ENCODE measurements around the gene ECSCR.
"Not testable (repeated sequence)": the region's sequence is repeated elsewhere in the genome, so short reads cannot be mapped to it uniquely, and the experiment has no call there.

The ECSCR gene

DNA sequence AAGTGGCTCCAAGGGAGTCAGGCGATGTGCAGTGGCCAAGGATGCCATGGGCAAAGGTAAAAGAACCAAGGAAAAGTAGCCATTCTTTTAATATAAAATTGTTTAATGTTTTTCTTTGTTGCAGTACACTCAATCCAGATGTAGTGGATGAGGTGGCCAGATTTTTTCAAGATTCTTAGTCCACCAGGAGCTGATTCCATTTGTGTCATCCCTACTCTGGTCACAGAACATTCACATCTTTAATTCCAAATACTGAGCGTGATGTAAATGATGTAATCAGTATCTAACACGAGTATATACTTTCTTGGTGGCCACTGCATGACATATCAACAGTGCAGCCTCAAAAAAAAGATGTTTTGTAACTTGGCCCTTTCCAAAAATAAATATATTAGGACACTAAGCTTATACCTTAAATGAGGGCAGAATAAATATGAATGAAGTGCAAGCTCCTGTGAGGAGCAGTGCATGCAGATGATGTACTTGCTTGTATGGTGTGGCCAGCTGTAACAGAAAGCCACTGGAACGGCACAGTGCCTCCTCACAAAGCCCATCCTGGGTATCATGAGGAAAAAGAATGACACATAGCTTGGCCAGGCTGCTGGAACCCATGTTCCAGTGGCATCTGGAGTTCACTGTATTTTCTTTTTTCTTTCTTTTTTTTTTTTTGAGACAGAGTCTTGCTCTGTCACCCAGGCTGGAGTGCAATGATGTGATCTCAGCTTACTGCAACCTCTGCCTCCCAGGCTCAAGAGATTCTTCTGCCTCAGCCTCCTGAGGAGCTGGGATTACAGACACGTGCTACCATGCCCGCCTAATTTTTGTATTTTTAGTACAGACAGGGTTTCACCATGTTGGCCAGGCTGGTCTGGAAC, 52.2 kb downstream of the ECSCR start:
- DNase-seq, result no peak

DNA sequence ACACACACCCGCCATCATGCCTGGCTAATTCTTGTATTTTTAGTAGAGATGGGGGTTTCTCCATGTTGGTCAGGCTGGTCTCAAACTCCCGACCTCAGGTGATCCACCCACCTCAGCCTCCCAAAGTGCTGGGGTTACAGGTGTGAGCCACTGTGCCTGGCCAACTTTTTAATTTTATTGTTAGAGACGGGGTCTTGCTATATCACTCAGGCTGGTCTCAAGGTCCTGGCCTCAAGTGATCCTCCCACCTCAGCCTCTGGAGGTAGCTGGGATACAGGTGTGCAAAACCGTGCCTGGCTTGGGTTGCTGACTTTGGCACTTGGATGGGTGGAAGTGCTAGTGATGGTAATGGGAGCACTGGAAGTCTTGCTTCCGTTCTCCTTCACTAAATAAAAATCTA, 53.4 kb downstream of the ECSCR start:
- not testable (repeated sequence) for DNase-seq

DNA sequence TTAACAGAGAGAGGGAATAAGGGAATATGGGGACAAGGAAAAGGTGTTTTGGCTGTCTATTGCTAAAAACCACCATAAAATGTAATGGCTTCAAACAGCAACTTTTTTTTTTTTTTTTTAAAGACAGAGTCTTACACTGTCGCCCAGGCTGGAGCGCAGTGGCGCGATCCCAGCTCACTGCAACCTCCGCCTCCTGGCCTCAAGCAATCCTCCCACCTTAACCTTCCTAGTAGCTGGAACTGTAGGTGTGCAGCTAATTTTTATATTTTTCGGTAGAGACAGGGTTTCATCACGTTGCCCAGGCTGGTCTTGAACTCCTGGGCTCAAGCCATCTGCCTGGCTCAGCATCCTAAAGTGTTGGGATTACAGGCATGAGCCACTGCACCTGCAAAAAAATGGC, 54.4 kb downstream of the ECSCR start:
- DNase-seq, result no peak

DNA sequence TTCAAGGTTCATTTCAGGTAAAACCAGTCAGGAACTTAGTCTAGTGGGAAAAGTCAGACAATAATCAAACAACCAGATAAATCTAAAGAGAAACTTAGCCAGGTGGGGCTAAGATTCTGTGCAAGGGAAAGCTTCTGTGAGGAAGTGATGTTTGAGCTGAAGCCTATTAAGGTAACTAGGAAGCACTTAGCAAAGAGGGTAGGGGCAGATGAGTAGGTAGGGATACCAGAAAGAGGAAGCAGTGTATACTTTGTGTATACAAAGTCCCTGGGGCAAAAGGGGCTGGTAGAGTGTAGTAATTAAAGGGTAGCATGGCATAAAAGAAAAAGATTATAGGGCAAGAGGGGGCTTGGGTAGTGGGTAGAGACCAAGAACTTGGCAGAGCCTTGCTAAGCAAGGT, 55.0 kb downstream of the ECSCR start:
- DNase-seq, result no peak

DNA sequence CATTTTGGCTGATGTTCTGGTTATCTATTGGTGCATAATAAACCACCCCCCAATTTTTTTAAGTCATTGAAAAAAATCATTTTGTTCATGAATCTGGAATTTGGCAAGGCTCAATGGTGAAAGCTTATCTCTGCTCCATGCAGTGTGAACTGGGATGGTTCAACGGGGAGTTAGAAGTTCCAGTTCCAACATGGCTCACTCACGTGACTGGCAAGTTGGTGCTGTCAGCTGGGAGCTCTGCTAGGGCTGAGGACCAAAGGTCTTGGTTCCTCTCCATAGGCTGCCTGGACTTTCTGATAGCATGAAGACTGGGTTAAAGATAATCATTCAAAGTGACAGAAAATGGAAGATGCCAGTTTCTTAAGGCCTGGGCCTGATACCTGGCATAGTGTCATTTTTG, 55.6 kb downstream of the ECSCR start:
- DNase-seq, result no peak

DNA sequence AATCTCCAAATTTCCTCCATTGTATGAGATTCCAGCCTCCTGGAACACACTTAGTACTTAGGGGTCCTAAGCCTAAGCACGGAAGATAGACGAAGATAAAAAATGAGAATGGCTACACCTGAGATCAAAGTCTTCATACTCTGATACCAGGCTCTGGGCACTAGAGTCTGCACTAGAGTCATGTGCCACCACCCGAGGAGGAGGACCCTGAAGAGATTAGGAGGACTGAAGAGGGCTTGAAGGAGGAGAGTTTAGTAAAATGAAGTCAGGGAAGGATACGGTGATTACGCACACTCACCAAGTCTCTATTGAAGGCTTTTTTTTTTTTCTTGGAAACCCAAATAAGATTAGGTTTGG, 58.1 kb downstream of the ECSCR start:
- no peak for DNase-seq

DNA sequence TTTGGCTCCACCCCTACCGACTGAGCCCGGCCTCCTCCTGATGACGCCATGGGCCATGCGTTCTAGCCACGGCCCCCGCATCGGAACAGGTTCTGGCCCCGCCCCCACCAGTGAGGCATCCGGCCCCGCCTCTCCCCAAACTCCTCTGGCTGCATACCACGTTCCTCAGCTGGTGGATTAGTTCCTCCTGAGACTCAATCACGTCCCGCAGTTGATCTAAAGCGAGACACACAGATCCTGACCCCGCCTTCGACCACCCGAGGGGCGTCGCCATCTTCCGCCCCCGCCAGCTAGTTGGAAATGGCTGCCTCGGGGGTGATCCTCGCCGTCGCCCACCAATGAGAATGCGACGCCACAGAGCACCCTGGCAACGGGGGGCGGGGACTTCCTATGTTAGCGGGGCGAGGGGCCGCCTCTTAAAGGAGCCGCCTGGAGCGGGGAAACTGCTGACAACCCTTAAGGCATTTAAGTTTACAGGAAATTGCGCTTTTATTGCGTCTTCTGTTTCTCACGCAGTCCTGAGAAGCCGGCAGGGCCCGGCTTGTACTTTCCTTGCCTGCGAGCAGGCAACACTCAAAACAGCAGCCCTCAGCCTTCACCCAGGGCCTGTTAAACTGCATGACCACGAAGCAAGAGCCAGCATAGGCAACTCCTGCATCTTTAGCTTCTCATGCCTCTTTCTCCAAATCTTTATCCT, 58.6 kb downstream of the ECSCR start, which contains the start of gene SPATA24:
Gene SPATA24, minus strand, starts transcription at position 303 of the 697 bp plus-strand sequence. Its CDS starts 29 bp downstream, at position 274.
- peak; percentile 97 for DNase-seq

DNA sequence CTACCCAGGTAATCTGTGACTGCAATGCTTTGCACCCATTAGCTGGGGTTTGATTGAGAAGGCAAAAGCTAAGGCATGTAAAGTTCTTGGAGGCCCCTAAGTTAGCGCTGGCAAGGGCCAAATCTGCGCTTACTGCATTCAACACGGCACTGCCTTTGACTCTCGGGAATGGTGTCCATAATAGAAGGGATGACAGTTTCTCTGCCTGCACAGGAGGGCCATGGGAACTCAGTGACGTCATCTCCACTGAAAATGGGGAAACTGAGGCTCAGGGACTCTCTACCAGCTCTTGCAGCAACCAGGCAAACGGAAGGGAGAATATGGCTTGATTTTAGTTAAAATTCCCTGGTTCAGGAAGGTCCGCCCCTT, 59.1 kb downstream of the ECSCR start:
- DNase-seq, result no peak

DNA sequence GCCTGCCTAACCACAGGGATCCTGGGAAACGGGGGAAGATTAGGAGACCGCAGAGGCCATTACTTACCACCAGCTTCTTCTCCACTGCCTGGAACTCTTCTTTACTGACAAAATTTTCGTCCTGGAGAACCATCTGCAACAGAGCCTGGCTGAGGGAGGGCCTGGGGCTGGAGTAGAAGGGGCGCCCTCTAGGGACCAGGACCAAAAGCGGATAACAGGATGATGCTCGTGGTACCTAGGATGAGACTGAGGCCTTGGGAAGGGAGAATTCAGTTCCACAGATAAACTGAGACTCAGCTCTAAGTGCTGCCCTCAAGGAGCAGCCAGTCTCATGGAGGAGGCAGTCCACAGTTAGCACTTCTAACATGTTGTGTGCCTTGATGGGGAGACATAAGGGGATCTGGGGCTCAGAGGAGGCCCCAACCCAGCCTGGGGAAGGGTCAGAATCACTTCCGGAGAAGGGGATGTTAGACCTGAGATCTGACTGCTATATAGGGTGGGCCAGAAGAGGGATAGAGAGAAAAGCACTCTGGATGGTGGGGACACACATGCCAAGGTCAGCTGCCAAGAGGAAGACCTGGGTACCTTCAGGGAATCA, 59.9 kb downstream of the ECSCR start:
- DNase-seq, result peak; percentile 24

DNA sequence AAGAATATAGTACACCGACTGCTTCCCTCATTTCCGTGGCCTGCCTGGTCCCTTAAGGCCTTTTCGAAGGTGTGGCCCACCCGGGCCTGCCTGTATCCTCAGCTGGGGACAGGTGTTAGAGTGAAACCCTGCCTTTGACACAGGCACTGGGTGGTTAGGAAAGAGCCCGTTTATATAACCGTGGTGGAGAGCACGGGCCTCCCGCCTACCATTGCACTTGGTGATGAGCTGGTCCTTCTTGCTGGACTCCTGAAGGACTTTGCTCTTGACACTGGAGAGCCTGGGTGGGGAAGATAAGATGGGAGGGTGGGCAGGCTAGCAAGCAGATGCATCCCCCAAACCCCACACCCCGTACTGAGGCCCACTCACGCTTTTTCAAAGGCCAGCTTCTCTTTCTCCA, 61.0 kb downstream of the ECSCR start:
- DNase-seq, result no peak

DNA sequence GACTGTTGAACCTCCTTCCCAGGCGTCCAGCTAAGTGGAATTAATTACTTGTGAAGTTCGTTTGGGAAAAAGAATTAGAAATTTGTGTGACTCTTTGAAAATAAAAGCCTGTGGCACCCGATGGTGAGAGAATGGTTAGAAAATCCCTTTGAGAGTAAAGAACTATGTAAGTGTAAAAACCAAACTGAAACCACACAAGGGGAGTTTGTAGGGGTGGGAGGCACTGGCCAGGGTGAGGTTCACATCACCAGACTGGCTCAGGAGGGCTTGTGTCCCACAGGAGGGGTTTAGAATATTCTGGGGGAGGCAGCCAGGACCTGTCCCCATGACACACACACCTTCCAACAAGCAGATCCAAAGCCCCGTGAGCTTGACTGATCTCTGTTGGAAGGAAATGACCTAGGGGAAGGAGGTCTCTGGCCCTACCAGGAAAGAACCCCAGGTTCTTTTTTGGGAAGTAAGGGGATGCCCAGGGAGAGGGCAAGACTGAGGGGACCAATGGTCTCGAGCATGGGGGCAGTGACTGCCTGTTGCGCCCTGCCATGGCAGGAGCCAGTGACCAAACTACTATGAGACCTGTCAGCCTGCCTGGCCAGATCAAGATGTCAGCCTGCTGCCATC, 62.9 kb downstream of the ECSCR start:
- no peak for DNase-seq

All from CD4-positive, alpha-beta T cell treated with Interleukin-12 subunit alpha and Interleukin-12 subunit beta, for 1 hour (primary cell).